Measurements from ENCODE around the gene CCDC78.

DNA sequence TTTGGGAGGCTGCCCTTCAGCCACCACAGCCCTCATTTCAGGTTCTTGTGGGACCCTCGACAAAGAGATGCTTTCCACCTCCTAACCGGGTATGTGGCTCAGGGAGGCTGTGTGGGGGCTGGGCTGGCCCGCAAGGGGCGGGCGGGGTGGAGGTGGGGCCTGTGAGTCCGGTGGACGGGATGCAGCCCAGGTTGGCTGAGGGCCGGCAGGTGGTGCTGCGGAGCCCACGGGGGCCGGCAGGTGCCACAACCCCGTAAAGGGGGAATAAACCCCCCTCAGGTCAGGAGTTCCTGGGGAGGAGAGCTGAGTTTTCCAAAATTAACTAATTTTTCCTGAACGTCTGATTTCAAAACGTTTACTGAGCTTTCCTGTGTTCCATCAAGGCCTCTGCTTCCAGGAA, 19.5 kb upstream of the CCDC78 start:
- no peak for TF ChIP-seq POLR2A (IDR thresholded peaks at IDR 0.05; ENCODE audit: low read length)
- no peak for TF ChIP-seq GATA1 (IDR thresholded peaks at IDR 0.05; ENCODE audit: low read depth, low read length)
